ENCODE data around the gene IRS1. TPM values are rescaled to one million over a fixed set of nuclear protein-coding genes. Genes with fewer than 3 reads are reported as not detected.
A peak's percentile ranks its signal among the peaks of the same experiment; 100 is the strongest.

Gene IRS1
- total RNA-seq, 1 donor from 2014 or later, result 12.6 TPM

- peak overlapping the region; percentile 36 for H3K4me3 ChIP-seq (ENCODE audit: low read depth, low read length)
- H3K27me3 ChIP-seq (ENCODE audit: control insufficient read depth, insufficient read depth, low read length), result no peaks in the 10 kb centered on the region
- H3K36me3 ChIP-seq (ENCODE audit: control insufficient read depth, insufficient read depth, low read length), result peaks cover 2% of the 10 kb centered on the region
- DNase-seq (ENCODE audit: low read depth), result no peak
- no peak for TF ChIP-seq CTCF (IDR thresholded peaks at IDR 0.05; ENCODE audit: insufficient read depth, low read length, poor library complexity, severe bottlenecking)
These were observed 6.0 kb downstream of the IRS1 start for GRCh38 chr2:226793646-226794045.

- no peak for TF ChIP-seq CTCF (IDR thresholded peaks at IDR 0.05; ENCODE audit: insufficient read depth, low read length, poor library complexity, severe bottlenecking)
- peak overlapping the region; percentile 50 for H3K4me3 ChIP-seq (ENCODE audit: low read depth, low read length)
- H3K36me3 ChIP-seq (ENCODE audit: control insufficient read depth, insufficient read depth, low read length), result peaks cover 2% of the 10 kb centered on the region
- no peaks in the 10 kb centered on the region for H3K27me3 ChIP-seq (ENCODE audit: control insufficient read depth, insufficient read depth, low read length)
- no peak for DNase-seq (ENCODE audit: low read depth)
These were observed 7.3 kb downstream of the IRS1 start for GRCh38 chr2:226792155-226792881.

GRCh38 chr2:226791487-226792081, 8.0 kb downstream of the IRS1 start:
- no peak for TF ChIP-seq CTCF (IDR thresholded peaks at IDR 0.05; ENCODE audit: insufficient read depth, low read length, poor library complexity, severe bottlenecking)
- Histone ChIP-seq H3K36me3 (ENCODE audit: control insufficient read depth, insufficient read depth, low read length) (no peaks in the 10 kb centered on the region), H3K4me3 (ENCODE audit: low read depth, low read length) (peak overlapping the region; percentile 50), H3K27me3 (ENCODE audit: control insufficient read depth, insufficient read depth, low read length) (no peaks in the 10 kb centered on the region)
- DNase-seq (ENCODE audit: low read depth), result no peak

GRCh38 chr2:226791056-226791486, 8.5 kb downstream of the IRS1 start:
- no peaks in the 10 kb centered on the region for H3K36me3 ChIP-seq (ENCODE audit: control insufficient read depth, insufficient read depth, low read length)

GRCh38 chr2:226790431-226790830, 9.2 kb downstream of the IRS1 start:
- Histone ChIP-seq H3K36me3 (ENCODE audit: control insufficient read depth, insufficient read depth, low read length) (no peaks in the 10 kb centered on the region), H3K27me3 (ENCODE audit: control insufficient read depth, insufficient read depth, low read length) (no peaks in the 10 kb centered on the region)

More at GRCh38 chr2:226791056-226791486, 8.5 kb downstream of the IRS1 start:
- H3K4me3 ChIP-seq (ENCODE audit: low read depth, low read length), result peak overlapping the region; percentile 50
- DNase-seq (ENCODE audit: low read depth), result no peak
- TF ChIP-seq CTCF (IDR thresholded peaks at IDR 0.05; ENCODE audit: insufficient read depth, low read length, poor library complexity, severe bottlenecking), result no peak
- H3K27me3 ChIP-seq (ENCODE audit: control insufficient read depth, insufficient read depth, low read length), result no peaks in the 10 kb centered on the region

More at GRCh38 chr2:226790431-226790830, 9.2 kb downstream of the IRS1 start:
- no peak for TF ChIP-seq CTCF (IDR thresholded peaks at IDR 0.05; ENCODE audit: insufficient read depth, low read length, poor library complexity, severe bottlenecking)
- H3K4me3 ChIP-seq (ENCODE audit: low read depth, low read length), result no peak overlapping the region
- DNase-seq (ENCODE audit: low read depth), result no peak

Data from kidney epithelial cell (primary cell).